Fibroblast of lung (primary cell): ENCODE measurements around the gene PRKG2. TPM values are rescaled to one million over a fixed set of nuclear protein-coding genes. Genes with fewer than 3 reads are reported as not detected.

Source experiments
- DNase-seq, 2 donors: peaks; one replicate each; pipeline versions ENCODE4 v3.0.0 to v3.0.0-alpha.2; 2010; ENCODE audit warnings: low read depth in 2 of 2
- H2AFZ ChIP-seq: 2 replicates; pipeline ENCODE4 v1.5.1; 2012; ENCODE audit warnings: low read length, control low read depth, inconsistent platforms
- H3K27ac ChIP-seq: 2 replicates; pipeline ENCODE4 v1.5.1; 2011; ENCODE audit warnings: low read length, control low read depth; ENCODE audit not compliant: insufficient read depth
- H3K27me3 ChIP-seq: 2 replicates; pipeline ENCODE4 v1.5.1; 2011; ENCODE audit warnings: mild to moderate bottlenecking, low read length; ENCODE audit not compliant: control insufficient read depth, insufficient read depth
- H3K36me3 ChIP-seq: 2 replicates; pipeline ENCODE4 v1.5.1; 2011; ENCODE audit warnings: low read length; ENCODE audit not compliant: control insufficient read depth, insufficient read depth
- H3K4me1 ChIP-seq: 2 replicates; pipeline ENCODE4 v1.5.1; 2011; ENCODE audit warnings: low read length; ENCODE audit not compliant: control insufficient read depth, insufficient read depth; ENCODE audit errors: extremely low read depth
- H3K4me2 ChIP-seq: 2 replicates; pipeline ENCODE4 v1.5.1; 2011; ENCODE audit warnings: low read length, control low read depth; ENCODE audit not compliant: insufficient read depth; ENCODE audit errors: extremely low read depth
- H3K4me3 ChIP-seq, 4 experiments: fragments of 200-600 bp in 1 of 4; sonication (generic) in 1 of 4; replicated peaks in 1 of 4; 2 replicates each; pipeline ENCODE4 v1.5.1; 2011 to 2016; ENCODE audit warnings: low read length in 4 of 4, low read depth in 3 of 4, mild to moderate bottlenecking in 3 of 4, control low read depth in 2 of 4, inconsistent platforms in 1 of 4, mixed read lengths in 1 of 4; ENCODE audit not compliant: insufficient read depth in 1 of 4; ENCODE audit errors: control extremely low read depth in 1 of 4
- H3K79me2 ChIP-seq: 2 replicates; pipeline ENCODE4 v1.5.1; 2012; ENCODE audit warnings: mild to moderate bottlenecking, low read length, inconsistent platforms; ENCODE audit not compliant: control insufficient read depth, insufficient read depth
- H3K9ac ChIP-seq: 2 replicates; pipeline ENCODE4 v1.5.1; 2011; ENCODE audit warnings: mild to moderate bottlenecking, low read length, control low read depth; ENCODE audit not compliant: insufficient read depth
- H3K9me3 ChIP-seq: 2 replicates; pipeline ENCODE4 v1.5.1; 2012; ENCODE audit warnings: low read depth, low read length; ENCODE audit not compliant: control insufficient read depth, insufficient read depth
- H4K20me1 ChIP-seq: 2 replicates; pipeline ENCODE4 v1.5.1; 2011; ENCODE audit warnings: low read length; ENCODE audit not compliant: control insufficient read depth, insufficient read depth; ENCODE audit errors: extremely low read depth
- CTCF ChIP-seq, 2 donors: IDR thresholded peaks in 1 of 2; conservative IDR thresholded peaks in 1 of 2; 1 replicate in 1 of 2; 2 replicates in 1 of 2; pipeline ENCODE4 v1.5.1; 2011 to 2012; ENCODE audit warnings: low read length in 2 of 2, control low read depth in 1 of 2, inconsistent platforms in 1 of 2, low read depth in 1 of 2, mild to moderate bottlenecking in 1 of 2
- EZH2 ChIP-seq: IDR thresholded peaks from 2 replicates; pipeline ENCODE4 v1.5.1; 2012; ENCODE audit warnings: low read length, control low read depth, mild to moderate bottlenecking; ENCODE audit errors: missing control alignments
- polyA plus RNA-seq, 2 donors: library from polyadenylated mRNA; depleted of rRNA in 1 of 2; stranded (reverse) in 1 of 2; unstranded in 1 of 2; fragments of >200 nt; gene quantifications; 2 replicates each; pipeline ENCODE4 v1.2.1, GENCODE V29; 2011 to 2012; ENCODE audit warnings: missing spikeins in 1 of 2
- total RNA-seq: library from RNA; depleted of rRNA; stranded (reverse); fragments of >200 nt; gene quantifications from 2 replicates; pipeline ENCODE4 v1.2.1, GENCODE V29; 2014

PRKG2 gene
- total and polyA plus RNA-seq, 2 donors (not counting 1 experiment from before 2014, with no cell fraction given) = 2.8 to 17.5 TPM

- no peaks in the 10 kb centered on the region for H3K9me3 ChIP-seq
- H2AFZ ChIP-seq = no peak overlapping the region
- H3K27ac ChIP-seq = no peak overlapping the region
- DNase-seq = no peak
- H3K4me2 ChIP-seq = no peak overlapping the region
- no peaks in the 10 kb centered on the region for H3K27me3 ChIP-seq
- no peaks in the 10 kb centered on the region for H4K20me1 ChIP-seq
- no peaks in the 10 kb centered on the region for H3K79me2 ChIP-seq
- H3K9ac ChIP-seq = no peak overlapping the region
- H3K4me1 ChIP-seq = no peaks in the 10 kb centered on the region
- no peak overlapping the region for H3K4me3 ChIP-seq
- TF ChIP-seq CTCF (conservative IDR thresholded peaks at IDR 0.05 in 1 of 2, IDR thresholded peaks at IDR 0.05 in 1 of 2; ENCODE audit: low read depth in 1 of 2, low read length in 2 of 2) = no peak
- TF ChIP-seq EZH2 = no peak
- H3K36me3 ChIP-seq = no peaks in the 10 kb centered on the region
Measured at GRCh38 chr4:81060587-81061343, 154.3 kb downstream of the PRKG2 start.

- H3K36me3 ChIP-seq = no peaks in the 10 kb centered on the region
- no peak overlapping the region for H3K4me3 ChIP-seq
- H3K79me2 ChIP-seq = no peaks in the 10 kb centered on the region
- H3K4me2 ChIP-seq = no peak overlapping the region
- H2AFZ ChIP-seq = no peak overlapping the region
- H3K9ac ChIP-seq = no peak overlapping the region
- H3K27ac ChIP-seq = no peak overlapping the region
- no peak for DNase-seq
- no peaks in the 10 kb centered on the region for H3K9me3 ChIP-seq
- H3K27me3 ChIP-seq = no peaks in the 10 kb centered on the region
- no peaks in the 10 kb centered on the region for H4K20me1 ChIP-seq
- no peaks in the 10 kb centered on the region for H3K4me1 ChIP-seq
- TF ChIP-seq EZH2 (no peak), CTCF (conservative IDR thresholded peaks at IDR 0.05 in 1 of 2, IDR thresholded peaks at IDR 0.05 in 1 of 2; ENCODE audit: low read depth in 1 of 2, low read length in 2 of 2) (no peak)
Measured at GRCh38 chr4:81058621-81059020, 156.4 kb downstream of the PRKG2 start.

- Histone ChIP-seq H4K20me1 (no peaks in the 10 kb centered on the region), H3K36me3 (no peaks in the 10 kb centered on the region), H3K79me2 (no peaks in the 10 kb centered on the region), H3K27ac (no peak overlapping the region), H2AFZ (no peak overlapping the region), H3K4me3 (no peak overlapping the region), H3K27me3 (peaks cover 4% of the 10 kb centered on the region), H3K4me1 (no peaks in the 10 kb centered on the region), H3K4me2 (no peak overlapping the region), H3K9ac (no peak overlapping the region), H3K9me3 (no peaks in the 10 kb centered on the region)
- DNase-seq = peak; percentile 49 to 76
- TF ChIP-seq CTCF (conservative IDR thresholded peaks at IDR 0.05 in 1 of 2, IDR thresholded peaks at IDR 0.05 in 1 of 2; ENCODE audit: low read depth in 1 of 2, low read length in 2 of 2) (peak; percentile 86 to 88), EZH2 (no peak)
Measured at GRCh38 chr4:81052119-81053068, 162.6 kb downstream of the PRKG2 start.
